HEK293 (cell line): Measurements from ENCODE around the gene ATP10D.

Experiments
- CTCF ChIP-seq: fragments of 450-650 bp; formaldehyde crosslinking; IDR thresholded peaks from 2 replicates; pipeline ENCODE4 v1.5.1; 2016; ENCODE audit warnings: missing biosample characterization, missing genetic modification characterization
- ZNF19 ChIP-seq: fragments of 450-650 bp; formaldehyde crosslinking; IDR thresholded peaks from 2 replicates; pipeline ENCODE4; 2016; ENCODE audit warnings: missing biosample characterization, missing genetic modification characterization, low read depth
- ZNF302 ChIP-seq: fragments of 450-650 bp; formaldehyde crosslinking; IDR thresholded peaks from 2 replicates; pipeline ENCODE4 v1.5.1; 2016; ENCODE audit warnings: missing biosample characterization, missing genetic modification characterization, low read depth
- ZNF544 ChIP-seq: fragments of 450-650 bp; formaldehyde crosslinking; IDR thresholded peaks from 2 replicates; pipeline ENCODE4 v1.5.0; 2017; ENCODE audit warnings: missing biosample characterization, missing genetic modification characterization
- ZNF645 ChIP-seq: fragments of 450-650 bp; formaldehyde crosslinking; IDR thresholded peaks from 2 replicates; pipeline ENCODE4; 2016; ENCODE audit warnings: missing biosample characterization, missing genetic modification characterization
- ZNF670 ChIP-seq: fragments of 450-650 bp; formaldehyde crosslinking; IDR thresholded peaks from 2 replicates; pipeline ENCODE4 v1.5.1; 2016; ENCODE audit warnings: missing biosample characterization, missing genetic modification characterization, low read depth
- ZNF777 ChIP-seq: fragments of 450-650 bp; formaldehyde crosslinking; IDR thresholded peaks from 2 replicates; pipeline ENCODE4 v1.5.1; 2017; ENCODE audit warnings: missing biosample characterization, missing genetic modification characterization, borderline replicate concordance
- ZSCAN23 ChIP-seq: fragments of 450-650 bp; formaldehyde crosslinking; IDR thresholded peaks from 2 replicates; pipeline ENCODE4 v1.5.1; 2016; ENCODE audit warnings: missing biosample characterization, missing genetic modification characterization

GRCh38 chr4:47484168-47484567, 907 bp upstream of the ATP10D start:
- TF ChIP-seq ZNF544 (tag by site-specific recombination) = no peak
- TF ChIP-seq CTCF (tag by site-specific recombination) = no peak
- TF ChIP-seq ZSCAN23 (tag by site-specific recombination) = no peak
- TF ChIP-seq ZNF670 (tag by site-specific recombination) = no peak
- TF ChIP-seq ZNF19 (tag by site-specific recombination) = no peak
- no peak for TF ChIP-seq ZNF645 (tag by site-specific recombination)
- no peak for TF ChIP-seq ZNF302
- no peak for TF ChIP-seq ZNF777 (tag by site-specific recombination)
